Parietal lobe (tissue), 2 donors: ENCODE measurements around the gene PRPH2. TPM values are rescaled to one million over a fixed set of nuclear protein-coding genes. Genes with fewer than 3 reads are reported as not detected.

Source experiments
- small RNA-seq: library from RNA; depleted of rRNA; stranded (forward); fragments of <200 nt; gene quantifications from one replicate; pipeline ENCODE3, GENCODE V24; 2014; ENCODE audit warnings: low replicate concordance
- total RNA-seq: library from RNA; depleted of rRNA; stranded (reverse); fragments of >200 nt; gene quantifications from one replicate; pipeline ENCODE4 v1.2.3, GENCODE V29; 2014

PRPH2 gene, protein sequence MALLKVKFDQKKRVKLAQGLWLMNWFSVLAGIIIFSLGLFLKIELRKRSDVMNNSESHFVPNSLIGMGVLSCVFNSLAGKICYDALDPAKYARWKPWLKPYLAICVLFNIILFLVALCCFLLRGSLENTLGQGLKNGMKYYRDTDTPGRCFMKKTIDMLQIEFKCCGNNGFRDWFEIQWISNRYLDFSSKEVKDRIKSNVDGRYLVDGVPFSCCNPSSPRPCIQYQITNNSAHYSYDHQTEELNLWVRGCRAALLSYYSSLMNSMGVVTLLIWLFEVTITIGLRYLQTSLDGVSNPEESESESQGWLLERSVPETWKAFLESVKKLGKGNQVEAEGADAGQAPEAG
- 5.3 TPM for total RNA-seq

DNA sequence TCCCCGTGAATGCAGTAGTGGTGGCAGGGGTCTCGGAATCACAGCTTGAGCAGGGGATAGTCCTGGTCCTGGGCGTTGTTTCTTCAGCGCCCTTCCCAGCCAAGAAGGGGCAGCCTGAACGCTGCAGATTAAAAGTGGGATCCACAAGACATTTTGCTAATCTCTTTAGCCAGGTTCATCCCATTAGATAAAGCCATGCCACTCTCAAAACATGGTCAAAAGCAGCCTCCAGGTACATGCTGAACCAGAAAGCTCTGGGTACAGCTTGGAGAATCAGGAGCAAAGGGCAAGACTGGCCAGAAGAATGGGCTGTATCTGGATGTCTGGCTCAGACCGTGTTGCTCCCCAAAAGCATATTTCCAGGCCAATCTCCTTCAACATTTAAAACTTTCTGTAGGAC is at the start of gene PRPH2:
Gene PRPH2 (minus strand): TSS at position 101 of the 400 bp plus-strand sequence. CDS start 263 bp downstream, outside the sequence.

DNA sequence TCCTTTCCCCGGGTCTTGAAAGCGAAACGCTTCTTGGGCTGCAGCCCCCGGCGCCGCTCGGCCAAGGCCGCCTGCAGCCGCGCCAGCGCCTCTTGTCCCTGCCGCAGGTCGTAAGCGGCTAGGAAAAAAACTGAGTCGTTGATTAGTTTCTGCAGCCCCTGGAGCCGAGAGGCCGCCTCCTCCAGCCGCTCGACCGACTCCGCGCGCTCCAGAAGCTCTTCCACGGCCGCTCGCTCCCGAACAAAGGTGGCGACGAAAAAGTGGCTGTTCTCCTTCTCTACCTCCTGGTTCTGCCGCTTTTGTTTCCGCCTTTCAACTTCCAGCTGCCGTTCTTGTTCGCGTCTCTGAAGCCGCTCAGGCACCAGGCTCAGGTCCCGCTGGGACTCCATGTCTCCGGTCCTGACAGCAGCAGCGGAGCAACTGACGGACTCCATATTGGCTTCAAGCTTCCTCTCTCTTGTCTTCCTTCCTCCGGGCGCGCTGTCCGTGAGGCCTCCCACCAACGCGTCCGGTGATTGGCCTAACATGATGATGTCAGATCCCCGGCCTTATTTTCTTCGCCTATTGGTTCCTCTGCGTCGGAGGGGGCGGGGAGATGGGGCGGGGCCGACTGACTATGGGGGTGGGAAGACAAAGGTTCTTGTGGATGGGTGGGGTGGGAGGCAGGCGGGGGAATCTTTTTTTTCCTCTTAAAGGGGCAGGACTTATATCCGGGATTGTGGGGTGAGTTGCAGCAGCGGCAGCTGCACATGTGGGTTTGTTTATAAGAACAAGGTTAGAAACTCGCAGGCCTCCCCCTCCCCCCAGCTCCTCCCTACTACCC is 23.5 kb upstream of the PRPH2 start, which contains the start of gene TBCC:
Gene TBCC (minus strand): TSS at position 464 of the 823 bp plus-strand sequence. CDS start 30 bp downstream, at position 434.

Small RNA genes within 50 kb of the gene (small RNA-seq; reads per million reads assigned to genes)
- not detected for gene RNU6-890P

Other genes with a start within 250 kb of the PRPH2 start
- gene UBR2, start 158.6 kb downstream of the PRPH2 start, total RNA-seq: 46.6 TPM
- 45.1 TPM for gene TBCC, start 23.5 kb upstream of the PRPH2 start, total RNA-seq
- 36.0 TPM for gene BICRAL, start 59.5 kb upstream of the PRPH2 start, total RNA-seq
- gene RPL7L1, start 157.0 kb upstream of the PRPH2 start, total RNA-seq: 137 TPM
- not detected for gene PTCRA, start 193.5 kb upstream of the PRPH2 start, total RNA-seq
- gene CNPY3, start 206.9 kb upstream of the PRPH2 start, total RNA-seq: 27.2 TPM
- gene GNMT, start 238.2 kb upstream of the PRPH2 start, total RNA-seq: 0.94 TPM